Vagina (tissue), 2 donors: ENCODE measurements around the gene ALOXE3. TPM values are rescaled to one million over a fixed set of nuclear protein-coding genes. Genes with fewer than 3 reads are reported as not detected.

Experiments
- DNase-seq, 2 donors: peaks; one replicate each; pipeline ENCODE4 v3.0.0-alpha.2; 2017; ENCODE audit errors: extremely low spot score in 2 of 2
- H3K27ac ChIP-seq: fragments of 200-600 bp; sonication (generic); one replicate; pipeline ENCODE4 v1.5.1; 2019
- H3K27me3 ChIP-seq: fragments of 200-600 bp; sonication (generic); one replicate; pipeline ENCODE4 v1.5.1; 2019
- H3K36me3 ChIP-seq, 2 donors: fragments of 200-600 bp; sonication (generic); one replicate each; pipeline ENCODE4 v1.5.1; 2017 to 2019
- H3K4me1 ChIP-seq: fragments of 200-600 bp; sonication (generic); one replicate; pipeline ENCODE4 v1.5.1; 2019
- H3K4me3 ChIP-seq, 2 donors: fragments of 200-600 bp; sonication (generic); 1 replicate in 1 of 2; 2 replicates in 1 of 2; pipeline ENCODE4 v1.5.1; 2016 to 2019
- H3K9me3 ChIP-seq: fragments of 200-600 bp; sonication (generic); one replicate; pipeline ENCODE4 v1.5.1; 2019
- CTCF ChIP-seq, 3 experiments: fragments of 450-650 bp in 2 of 3; fragments of 200-600 bp in 1 of 3; sonication (generic) in 1 of 3; IDR thresholded peaks; one replicate each; pipeline ENCODE4 v1.5.1; 2017 to 2019; ENCODE audit warnings: antibody characterized with exemption in 3 of 3, mild to moderate bottlenecking in 2 of 3, moderate library complexity in 2 of 3
- POLR2A ChIP-seq, 2 donors: fragments of 450-650 bp; IDR thresholded peaks; one replicate each; pipeline ENCODE4 v1.6.1; 2017; ENCODE audit warnings: antibody characterized with exemption in 2 of 2, mild to moderate bottlenecking in 2 of 2, moderate library complexity in 2 of 2
- POLR2AphosphoS5 ChIP-seq, 2 donors: sonication (generic); formaldehyde crosslinking; IDR thresholded peaks; one replicate each; pipeline ENCODE4 v1.9.0; 2017; ENCODE audit warnings: antibody characterized with exemption in 2 of 2, mild to moderate bottlenecking in 2 of 2, low read depth in 1 of 2; ENCODE audit not compliant: insufficient read depth in 1 of 2
- intact Hi-C: fragments of 100-400 bp; cut with DNase I; formaldehyde crosslinking; loops from one replicate; pipeline ENCODE4 v1.15.1; 2023
- total RNA-seq: library from RNA; depleted of rRNA; stranded (reverse); fragments of >200 nt; gene quantifications from one replicate; pipeline ENCODE4 v1.2.3, GENCODE V29; 2016

The ALOXE3 gene
- total RNA-seq, 1 donor from 2014 or later: 1.5 TPM

GRCh38 chr17:8082292-8082691 lies 36.0 kb downstream of the ALOXE3 start:
- DNase-seq: no peak

GRCh38 chr17:8081876-8082275 lies 36.4 kb downstream of the ALOXE3 start:
- Histone ChIP-seq H3K27ac (no peak overlapping the region), H3K27me3 (no peaks in the 10 kb centered on the region), H3K4me3 (no peak overlapping the region), H3K36me3 (no peaks in the 10 kb centered on the region), H3K4me1 (peaks cover 21% of the 10 kb centered on the region), H3K9me3 (no peaks in the 10 kb centered on the region)
- no peak for DNase-seq
- no peak for TF ChIP-seq POLR2AphosphoS5 (IDR thresholded peaks at IDR 0.05; ENCODE audit: insufficient read depth in 1 of 2, low read depth in 1 of 2)
- TF ChIP-seq CTCF (IDR thresholded peaks at IDR 0.05): no peak
- no peak for TF ChIP-seq POLR2A (IDR thresholded peaks at IDR 0.05)
- intact Hi-C loops: no loop called here

More at GRCh38 chr17:8082292-8082691, 36.0 kb downstream of the ALOXE3 start:
- no peaks in the 10 kb centered on the region for H3K36me3 ChIP-seq
- H3K9me3 ChIP-seq: no peaks in the 10 kb centered on the region
- H3K4me1 ChIP-seq: peaks cover 21% of the 10 kb centered on the region
- no peak overlapping the region for H3K27ac ChIP-seq
- intact Hi-C loops: no loop called here
- TF ChIP-seq CTCF (IDR thresholded peaks at IDR 0.05) (no peak), POLR2AphosphoS5 (IDR thresholded peaks at IDR 0.05; ENCODE audit: insufficient read depth in 1 of 2, low read depth in 1 of 2) (no peak), POLR2A (IDR thresholded peaks at IDR 0.05) (no peak)
- H3K4me3 ChIP-seq: no peak overlapping the region
- no peaks in the 10 kb centered on the region for H3K27me3 ChIP-seq

GRCh38 chr17:8080799-8081219 lies 37.5 kb downstream of the ALOXE3 start:
- Histone ChIP-seq H3K4me1 (peaks cover 21% of the 10 kb centered on the region), H3K9me3 (no peaks in the 10 kb centered on the region), H3K4me3 (no peak overlapping the region), H3K27me3 (no peaks in the 10 kb centered on the region), H3K36me3 (no peaks in the 10 kb centered on the region), H3K27ac (no peak overlapping the region)
- no peak for DNase-seq
- intact Hi-C loops: no loop called here
- no peak for TF ChIP-seq POLR2AphosphoS5 (IDR thresholded peaks at IDR 0.05; ENCODE audit: insufficient read depth in 1 of 2, low read depth in 1 of 2)
- no peak for TF ChIP-seq CTCF (IDR thresholded peaks at IDR 0.05)
- TF ChIP-seq POLR2A (IDR thresholded peaks at IDR 0.05): no peak

GRCh38 chr17:8080208-8080798 lies 38.0 kb downstream of the ALOXE3 start:
- Histone ChIP-seq H3K4me1 (peaks cover 21% of the 10 kb centered on the region), H3K9me3 (no peaks in the 10 kb centered on the region), H3K4me3 (peak overlapping the region; percentile 43 to 47), H3K36me3 (no peaks in the 10 kb centered on the region), H3K27ac (no peak overlapping the region), H3K27me3 (no peaks in the 10 kb centered on the region)
- intact Hi-C loops: no loop called here
- no peak for DNase-seq
- TF ChIP-seq CTCF (IDR thresholded peaks at IDR 0.05) (peak in 1 of 3 experiments; percentile 6), POLR2AphosphoS5 (IDR thresholded peaks at IDR 0.05; ENCODE audit: insufficient read depth in 1 of 2, low read depth in 1 of 2) (no peak), POLR2A (IDR thresholded peaks at IDR 0.05) (no peak)
